Mammary microvascular endothelial cell (primary cell): ENCODE measurements around the gene IFI44. TPM values are rescaled to one million over a fixed set of nuclear protein-coding genes. Genes with fewer than 3 reads are reported as not detected.

Source experiments
- total RNA-seq: library from RNA; depleted of rRNA; stranded (reverse); fragments of >200 nt; gene quantifications from 2 replicates; pipeline ENCODE4 v1.2.3, GENCODE V29; 2015

IFI44 gene
- 62.4 and 72.7 TPM in 2 replicates for total RNA-seq

GRCh38 chr1:78649628-78650027, at the start of gene IFI44:
IFI44 (plus strand) TSS chr1:78649831; CDS start chr1:78650196, 365 bp downstream.

DNA sequence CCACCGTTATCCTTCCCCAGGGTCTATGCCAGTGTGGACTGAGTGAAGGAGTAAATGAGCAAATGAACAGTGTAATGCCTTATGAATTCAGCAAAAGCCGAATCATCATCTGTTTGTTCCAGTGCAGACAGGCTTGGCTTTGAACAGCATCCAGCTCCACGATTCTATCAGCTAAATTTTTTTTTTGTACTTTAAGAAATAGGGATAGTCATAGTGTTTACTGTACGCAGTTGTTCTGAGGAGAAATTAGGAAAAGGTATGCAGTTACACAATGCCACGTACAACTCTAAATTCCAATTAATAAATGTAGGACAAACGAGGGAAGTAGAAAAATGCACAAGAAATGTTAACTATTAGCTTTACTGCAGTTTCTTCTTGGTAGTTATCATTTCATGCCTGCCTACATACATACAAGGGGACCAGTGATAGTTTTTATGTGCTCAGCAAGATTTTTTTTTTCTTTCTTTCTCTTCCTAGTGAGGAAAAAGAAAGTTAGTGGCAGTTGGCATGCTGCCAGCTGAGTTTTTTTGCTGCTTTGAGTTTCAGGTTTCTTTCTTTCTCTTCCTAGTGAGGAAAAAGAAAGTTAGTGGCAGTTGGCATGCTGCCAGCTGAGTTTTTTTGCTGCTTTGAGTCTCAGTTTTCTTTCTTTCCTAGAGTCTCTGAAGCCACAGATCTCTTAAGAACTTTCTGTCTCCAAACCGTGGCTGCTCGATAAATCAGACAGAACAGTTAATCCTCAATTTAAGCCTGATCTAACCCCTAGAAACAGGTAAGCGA, 29.6 kb upstream of the IFI44 start, which contains the start of gene IFI44L:
TSS of gene IFI44L (plus strand) at position 646 of the 777 bp plus-strand sequence. CDS start 7,468 bp downstream, outside the sequence.

Other genes starting within 250 kb of the IFI44 start
- gene PTGFR, start 158.9 kb upstream of the IFI44 start, total RNA-seq = 0.87 and 1.7 TPM in 2 replicates
- 37.1 and 38.9 TPM in 2 replicates for gene IFI44L, start 29.4 kb upstream of the IFI44 start, total RNA-seq